ENCODE results near the gene ST3GAL4.

DNA sequence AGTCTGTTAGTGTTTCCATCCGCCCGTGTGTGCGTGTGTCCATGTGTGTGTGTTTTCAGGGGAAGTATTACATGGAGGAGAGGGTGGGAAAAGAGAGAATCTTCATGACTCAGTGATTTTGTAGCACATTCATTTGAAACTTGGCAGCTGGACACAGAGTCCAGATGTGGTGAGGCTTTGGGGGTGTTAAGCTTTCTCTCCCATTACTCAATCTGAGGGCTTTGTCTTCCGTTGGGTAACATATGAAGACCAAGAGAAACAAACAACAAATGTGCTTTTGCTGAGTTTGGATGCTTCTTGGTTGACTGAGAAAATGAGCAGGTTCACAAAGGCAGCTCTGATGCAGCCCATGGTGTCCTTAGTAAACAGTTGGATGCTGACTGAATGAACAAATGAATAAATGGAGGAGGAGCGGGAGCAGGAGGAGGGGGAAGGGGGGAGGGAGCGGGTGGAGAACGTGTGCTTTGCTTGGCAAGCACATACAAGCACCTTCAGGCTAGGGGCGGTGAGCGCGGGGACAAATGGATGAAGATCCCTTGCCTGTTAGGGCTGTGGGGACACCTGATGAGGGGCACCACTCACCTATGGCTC lies 104.3 kb downstream of the ST3GAL4 start:
- TF ChIP-seq POLR2AphosphoS5 (IDR thresholded peaks at IDR 0.05; ENCODE audit: low read depth, low read length) (no peak), SIN3A (IDR thresholded peaks at IDR 0.05; ENCODE audit: borderline replicate concordance, insufficient read depth, low read length) (no peak), TAF1 (IDR thresholded peaks at IDR 0.05; ENCODE audit: borderline replicate concordance, insufficient read depth, low read length) (no peak)

All from PFSK-1 (cell line).